GM18867 (cell line): ENCODE data around the gene DBH.

Experiments used
- ATAC-seq: cut with Tn5 transposase; IDR thresholded peaks from one replicate; pipeline ENCODE4 v1.9.1; 2021; ENCODE audit warnings: mild to moderate bottlenecking, moderate library complexity; ENCODE audit not compliant: unreplicated experiment

The DBH gene

DNA sequence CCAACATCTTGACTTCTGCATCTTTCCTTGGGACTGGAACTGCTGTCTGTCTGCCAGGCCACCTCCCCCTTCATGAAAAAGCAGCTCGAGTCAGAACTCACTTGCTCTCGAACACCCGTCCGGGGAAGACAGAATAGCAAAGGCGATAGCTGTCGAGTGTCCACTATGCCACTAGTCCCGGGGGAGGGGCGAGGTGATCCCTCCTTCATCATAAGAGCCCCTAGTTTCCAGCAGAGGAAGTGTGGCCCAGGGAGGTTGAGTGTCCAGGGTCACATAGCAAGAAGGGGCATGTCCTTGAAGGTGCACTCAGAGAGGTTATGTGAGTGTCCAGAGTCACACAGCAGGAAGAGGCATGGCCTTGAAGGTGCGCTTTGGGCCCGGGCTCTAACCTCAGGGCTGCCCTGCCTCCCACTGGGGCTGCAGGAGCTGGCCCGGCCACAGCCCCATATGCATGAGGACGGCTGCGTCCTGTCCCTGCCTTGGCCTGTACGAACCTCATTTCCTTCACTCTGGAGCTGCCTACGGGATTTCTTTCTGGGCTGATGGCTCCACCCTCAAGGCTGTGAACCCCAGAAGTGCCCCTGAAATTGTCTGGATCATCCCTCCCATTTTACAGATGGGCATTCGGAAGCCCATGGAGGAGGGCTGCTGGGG, 6.7 kb downstream of the DBH start:
- ATAC-seq, result no peak

DNA sequence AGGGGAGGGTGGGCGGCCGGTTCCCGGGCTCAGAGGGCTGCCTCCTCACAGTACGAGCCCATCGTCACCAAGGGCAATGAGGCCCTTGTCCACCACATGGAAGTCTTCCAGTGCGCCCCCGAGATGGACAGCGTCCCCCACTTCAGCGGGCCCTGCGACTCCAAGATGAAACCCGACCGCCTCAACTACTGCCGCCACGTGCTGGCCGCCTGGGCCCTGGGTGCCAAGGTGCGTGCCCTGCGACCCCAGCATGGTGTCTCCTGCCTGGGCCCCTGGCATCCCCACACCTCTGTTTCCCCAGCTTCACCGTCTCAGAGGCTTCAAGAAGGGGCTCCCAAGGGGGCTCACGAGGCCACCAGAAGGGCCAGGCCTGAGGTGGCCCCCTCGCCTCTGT, 7.2 kb downstream of the DBH start:
- no peak for ATAC-seq

GRCh38 chr9:133643978-133644760, 8.0 kb downstream of the DBH start:
- no peak for ATAC-seq

DNA sequence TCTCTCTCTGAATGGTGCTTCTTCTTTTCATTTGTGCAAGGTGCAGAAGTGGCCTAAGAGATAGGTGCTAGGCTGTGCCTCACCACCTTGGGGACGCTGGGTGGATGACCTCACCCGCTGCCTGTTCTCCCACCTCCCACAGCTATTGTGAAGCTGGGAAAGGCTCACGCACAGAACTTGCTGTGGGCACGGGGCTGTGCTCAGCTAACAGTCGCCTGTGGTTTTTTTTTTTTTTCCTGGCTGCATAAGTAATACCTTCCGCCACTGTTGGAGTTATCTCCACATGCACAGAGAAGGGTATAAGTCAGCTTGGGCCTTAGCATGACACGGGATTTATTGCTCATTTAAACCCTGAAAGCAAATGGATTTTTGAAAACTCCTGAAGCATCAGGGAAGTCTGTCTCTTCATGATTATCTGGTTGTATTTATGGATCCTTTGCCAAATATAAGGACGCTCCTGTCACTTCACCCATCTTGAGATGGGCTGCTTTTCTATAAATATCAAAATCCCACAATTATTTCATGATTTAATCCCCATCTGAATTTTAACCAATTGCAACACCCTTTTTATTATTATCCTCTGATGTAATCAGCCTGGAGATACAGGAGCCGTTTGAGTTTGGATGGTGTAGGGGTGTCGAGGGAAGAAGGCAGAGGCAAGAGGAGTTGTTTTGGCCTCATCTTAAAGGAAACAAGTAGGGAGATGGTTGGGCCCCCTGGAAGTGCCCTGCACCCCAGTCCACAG, 9.0 kb downstream of the DBH start:
- no peak for ATAC-seq

GRCh38 chr9:133647148-133647547, 11.0 kb downstream of the DBH start:
- ATAC-seq, result no peak

DNA sequence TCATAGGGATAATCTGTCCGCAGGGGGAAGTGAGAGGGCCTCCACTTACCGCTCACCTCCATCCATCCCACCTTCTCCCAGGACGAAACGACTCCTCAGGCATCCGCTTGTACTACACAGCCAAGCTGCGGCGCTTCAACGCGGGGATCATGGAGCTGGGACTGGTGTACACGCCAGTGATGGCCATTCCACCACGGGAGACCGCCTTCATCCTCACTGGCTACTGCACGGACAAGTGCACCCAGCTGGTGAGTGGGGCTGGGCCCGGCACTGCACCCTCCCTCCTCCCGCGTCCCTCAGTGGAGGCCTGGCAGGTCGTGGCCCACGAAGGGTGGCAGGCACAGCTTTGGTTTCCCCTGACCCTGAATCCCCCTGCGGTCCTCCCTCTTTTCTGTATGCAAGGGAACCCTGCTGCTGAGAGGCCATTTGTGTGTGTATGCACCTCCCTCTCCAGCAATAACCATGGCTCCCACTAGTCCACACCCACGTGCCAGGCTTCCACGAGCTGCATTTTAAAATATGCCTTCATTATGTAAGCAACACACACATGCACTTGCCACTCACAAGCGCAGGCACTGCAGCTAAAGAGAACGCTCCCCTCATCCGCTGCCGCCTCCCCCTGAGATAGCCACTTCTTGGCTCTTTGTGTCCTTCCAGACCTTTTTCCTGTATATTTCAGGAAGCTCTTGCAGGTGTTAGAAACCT, 11.8 kb downstream of the DBH start:
- no peak for ATAC-seq

DNA sequence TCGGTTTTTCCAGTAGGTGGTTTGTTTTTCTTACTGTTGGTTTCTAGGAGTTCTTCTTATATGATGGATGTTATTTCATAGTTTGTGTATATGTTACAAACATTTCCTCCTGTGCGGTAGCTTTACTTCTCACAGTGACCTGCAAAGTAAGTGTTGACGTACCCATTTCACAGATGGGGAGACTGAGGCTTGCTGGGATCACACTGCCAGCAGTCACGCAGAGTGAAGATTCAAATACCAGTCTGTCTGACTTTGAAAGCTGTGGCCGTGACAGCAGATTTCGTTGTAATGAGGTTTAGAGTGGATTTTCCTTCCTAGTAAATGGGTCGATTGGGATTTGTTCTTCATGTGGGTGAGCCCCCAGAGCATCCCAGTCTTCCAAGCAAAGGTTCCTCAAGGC, 13.0 kb downstream of the DBH start:
- ATAC-seq, result no peak

DNA sequence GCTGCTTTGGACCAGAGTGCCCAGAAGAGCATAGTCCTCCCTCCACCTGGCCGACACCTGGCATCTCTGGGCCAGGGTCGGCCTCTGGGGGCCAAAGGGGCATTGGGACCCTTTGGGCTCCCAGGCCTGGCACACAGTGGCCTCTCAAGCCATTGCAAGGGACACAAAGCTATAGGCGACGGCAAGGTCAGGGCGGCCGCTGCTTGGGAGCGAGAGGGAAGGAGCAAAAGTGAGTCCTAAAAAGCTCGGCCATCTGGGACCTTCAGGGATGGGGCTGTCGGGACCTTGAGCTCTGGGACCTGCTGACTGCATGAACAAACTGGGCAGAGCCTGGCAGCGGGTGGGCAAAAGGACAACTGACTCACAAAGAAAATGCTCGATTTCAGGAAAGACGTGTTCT, 13.9 kb downstream of the DBH start:
- no peak for ATAC-seq

DNA sequence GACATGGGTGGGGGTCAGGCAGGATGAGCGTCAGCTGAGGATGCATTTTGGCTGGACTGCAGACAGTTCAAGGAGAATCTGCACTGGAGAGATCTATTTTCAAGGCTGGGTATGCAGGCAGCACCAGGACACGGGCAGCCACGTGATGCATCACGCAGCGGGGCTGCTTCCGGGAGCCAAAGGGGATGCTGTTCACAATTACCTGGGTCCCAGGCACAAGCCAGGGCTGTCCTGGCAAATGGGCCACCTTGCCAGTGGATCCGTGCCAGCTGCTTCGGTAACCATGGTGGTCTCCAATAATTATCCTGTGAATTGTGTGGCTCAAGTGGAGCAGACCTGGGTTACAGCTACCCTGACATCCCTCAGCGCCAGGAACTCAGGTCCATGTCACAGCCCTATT, 17.5 kb downstream of the DBH start:
- ATAC-seq, result no peak

DNA sequence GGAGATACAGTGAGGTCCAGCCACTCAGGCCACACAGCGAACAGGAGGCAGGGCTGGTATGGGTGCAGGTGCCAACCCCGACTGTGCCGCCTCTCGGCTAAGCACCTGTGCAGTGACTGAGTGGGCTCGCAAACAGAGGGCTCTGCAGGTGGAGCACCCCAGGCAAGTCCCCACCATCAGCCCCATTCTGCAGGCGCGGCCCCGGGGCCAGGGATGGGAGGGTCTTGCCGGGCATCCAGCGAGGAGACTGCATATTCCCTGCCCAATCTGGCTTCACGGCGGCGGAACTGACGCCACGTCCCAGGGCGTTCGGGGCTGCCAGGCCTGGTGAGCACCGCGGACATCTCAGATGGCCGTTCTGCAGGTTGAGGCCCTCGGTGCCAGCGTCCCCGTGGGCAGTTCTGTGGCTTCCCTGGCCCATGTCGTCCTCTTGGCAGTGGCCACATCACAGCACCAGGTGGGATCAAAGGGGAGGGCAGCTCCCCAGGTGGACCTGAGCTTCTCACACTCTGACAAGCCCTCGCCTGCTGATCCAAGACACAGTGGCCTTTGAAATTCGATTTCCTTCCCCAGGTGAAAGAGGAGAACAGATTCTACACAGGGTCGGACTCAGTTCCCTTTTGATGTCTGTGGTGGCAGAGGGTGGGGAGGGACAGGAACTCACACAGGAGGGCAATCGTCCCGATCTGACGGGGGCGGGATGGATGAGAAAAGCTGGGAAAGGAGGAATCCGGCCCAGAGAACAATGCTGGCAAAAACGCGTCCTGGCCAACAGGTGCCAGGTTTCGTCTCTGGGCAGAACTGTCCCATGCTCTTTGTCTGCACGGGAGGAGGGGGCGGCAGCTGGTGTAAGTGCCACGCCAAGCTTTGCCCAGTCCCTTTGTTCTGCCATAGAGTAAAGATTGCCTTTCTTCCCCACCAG, 18.8 kb downstream of the DBH start:
- no peak for ATAC-seq

DNA sequence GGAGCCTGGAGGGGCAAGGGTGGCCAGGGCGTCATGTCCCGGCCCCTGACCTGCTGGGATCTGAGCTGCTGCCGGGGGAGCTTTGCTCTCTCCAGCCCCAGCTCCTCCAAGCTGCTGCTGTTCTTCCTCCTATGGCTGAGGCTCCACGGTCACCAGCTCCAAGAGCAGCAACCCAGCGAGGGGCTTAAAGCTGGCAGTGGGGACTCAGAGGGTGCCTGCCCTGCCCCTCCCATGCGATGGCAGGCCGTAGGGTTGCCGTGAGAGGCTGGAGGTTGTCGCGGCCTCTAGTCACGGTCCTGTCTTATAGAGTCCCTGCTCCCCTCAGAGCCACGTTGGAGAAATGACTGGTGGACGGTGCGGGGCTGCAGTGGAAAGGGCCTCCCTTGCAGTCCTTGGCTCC, 19.5 kb downstream of the DBH start:
- ATAC-seq, result no peak

DNA sequence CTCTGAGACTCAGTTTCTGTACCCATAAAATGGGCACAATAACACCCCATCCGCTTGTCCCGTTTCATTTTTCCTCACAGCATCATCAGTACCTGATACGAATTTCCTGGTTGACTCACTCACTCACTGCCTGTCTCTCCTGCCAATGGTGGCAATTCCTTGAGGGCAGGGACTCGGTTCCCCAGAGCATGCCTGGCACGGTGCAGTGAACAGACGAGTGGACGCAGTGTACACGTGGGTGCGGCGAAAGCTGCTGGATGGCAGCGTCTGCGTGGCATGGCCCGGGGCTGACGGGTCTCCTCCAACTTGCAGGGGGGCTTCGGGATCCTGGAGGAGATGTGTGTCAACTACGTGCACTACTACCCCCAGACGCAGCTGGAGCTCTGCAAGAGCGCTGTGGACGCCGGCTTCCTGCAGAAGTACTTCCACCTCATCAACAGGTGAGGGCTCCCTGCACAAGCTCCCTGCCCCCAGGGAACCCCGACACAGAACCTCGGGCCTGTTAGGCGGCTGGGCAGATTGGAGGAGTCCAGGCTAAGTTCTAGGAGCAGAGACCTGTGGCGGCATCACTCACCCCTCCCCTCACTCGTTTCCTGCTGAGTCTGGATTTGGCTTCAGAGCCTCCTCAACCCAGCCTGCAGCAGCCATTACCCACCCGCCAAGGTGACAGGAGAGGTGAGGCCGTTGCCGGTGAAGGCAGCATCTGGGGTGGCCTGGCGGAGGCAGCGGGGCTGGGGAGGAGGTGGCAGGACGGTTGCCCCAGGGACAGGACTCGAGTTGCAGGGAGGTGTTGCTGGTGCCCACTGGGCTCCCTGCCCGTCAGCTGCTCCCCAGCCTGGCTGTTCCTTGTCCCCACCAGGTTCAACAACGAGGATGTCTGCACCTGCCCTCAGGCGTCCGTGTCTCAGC, 20.3 kb downstream of the DBH start:
- ATAC-seq, result no peak

GRCh38 chr9:133657120-133657661, 21.0 kb downstream of the DBH start:
- no peak for ATAC-seq

DNA sequence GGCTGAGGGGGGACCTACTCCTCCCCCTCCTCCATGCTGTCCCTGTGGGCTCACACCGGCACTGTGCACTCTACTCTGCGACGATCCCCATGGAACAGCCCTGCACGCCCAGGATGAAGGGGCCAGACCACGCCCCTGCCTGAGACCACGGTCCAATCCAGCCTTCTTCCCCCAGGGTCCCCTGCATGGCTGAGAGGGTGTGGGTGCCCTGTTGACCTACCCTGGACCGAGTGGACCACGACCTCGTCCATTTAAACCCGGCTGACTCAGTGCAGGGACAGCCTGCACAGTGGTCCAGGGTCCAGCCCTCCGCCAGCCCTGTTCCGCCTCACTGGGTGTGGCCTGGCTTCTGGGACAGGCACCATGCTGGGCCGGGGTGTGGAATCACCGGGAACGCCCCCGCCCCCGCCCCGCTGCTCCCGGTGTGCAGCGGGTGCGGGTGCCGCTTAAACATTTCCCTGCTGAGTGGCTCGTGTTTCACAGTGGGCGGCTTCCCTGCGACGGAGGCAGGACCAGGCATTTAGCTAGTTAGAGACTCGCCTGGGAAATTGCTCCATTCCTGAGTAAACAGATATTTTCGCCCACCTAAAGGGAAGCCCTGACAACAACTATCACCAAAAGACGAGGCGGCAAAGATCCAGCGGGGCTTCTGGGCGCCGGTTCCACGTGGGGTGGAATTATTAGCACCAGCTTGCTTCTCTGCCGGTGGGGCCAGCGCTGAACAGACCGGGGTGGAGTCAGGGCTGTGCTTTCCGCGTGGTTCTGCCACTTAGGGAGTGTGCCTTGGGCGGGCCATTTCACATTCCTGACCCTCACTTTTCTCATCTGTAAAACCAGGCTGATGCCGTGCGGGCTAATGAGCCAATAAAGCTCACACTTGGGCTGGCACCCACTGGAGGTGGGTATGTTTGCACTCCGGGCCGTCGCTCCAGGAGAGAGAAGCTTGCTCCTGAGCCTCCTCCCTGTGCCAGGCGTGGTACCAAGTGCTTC, 22.6 kb downstream of the DBH start:
- ATAC-seq, result no peak

- no peak for ATAC-seq
These were observed 23.4 kb downstream of the DBH start for GRCh38 chr9:133659516-133659915.

DNA sequence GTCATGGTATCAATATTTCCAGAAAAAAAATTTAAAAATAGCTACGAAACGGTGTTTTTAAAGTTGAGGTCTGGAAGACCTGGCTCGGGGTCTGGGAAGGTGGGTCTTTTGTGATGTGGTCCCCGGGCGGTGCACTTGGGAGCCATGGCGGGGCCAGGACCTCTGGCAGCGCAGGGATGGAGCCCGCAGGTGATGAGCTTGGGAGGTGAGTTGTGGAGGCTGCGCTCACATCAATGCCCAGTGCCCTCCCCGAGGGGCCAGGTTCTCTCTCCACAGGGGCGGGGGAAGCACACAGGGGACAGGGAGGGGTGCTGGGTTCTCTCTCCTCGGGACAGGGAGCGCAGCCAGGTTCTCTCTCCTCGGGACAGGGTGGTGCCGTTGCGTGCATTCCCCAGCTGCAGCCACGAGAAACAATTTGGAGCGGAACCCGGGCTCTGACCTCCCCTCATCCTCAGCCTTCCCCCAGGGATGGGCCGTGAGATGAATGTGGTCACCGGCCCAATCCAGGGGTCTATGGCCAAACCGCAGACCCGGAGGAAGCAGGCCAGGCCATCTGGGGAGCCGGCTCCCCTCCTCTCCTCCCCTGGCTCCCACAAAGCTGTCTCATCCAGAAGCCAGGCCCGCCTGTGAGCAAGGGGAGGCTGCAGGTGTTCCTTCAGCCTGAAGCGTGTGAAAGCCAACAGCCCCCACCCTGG, 25.8 kb downstream of the DBH start:
- no peak for ATAC-seq
